ENCODE data around the gene TMEM131L.

Gene TMEM131L

DNA sequence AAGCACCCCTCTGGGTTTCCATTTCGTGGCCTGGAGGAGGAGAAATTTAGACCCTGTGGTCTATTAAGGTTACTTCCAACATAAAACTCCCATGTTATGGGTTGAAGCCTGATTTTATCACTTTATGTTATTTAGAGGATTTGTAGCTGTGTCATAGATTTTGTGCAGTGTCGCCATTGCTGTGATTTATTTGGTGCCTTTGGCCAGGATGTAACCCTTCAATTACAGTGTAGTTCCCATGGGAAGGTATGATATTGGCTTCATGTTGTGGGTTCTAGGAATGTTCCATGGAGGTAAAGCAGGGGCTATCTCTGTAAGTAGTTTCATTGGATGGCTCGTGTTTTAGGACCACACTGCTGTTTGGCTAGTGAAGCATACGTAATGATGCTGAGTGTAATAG lies 58.5 kb downstream of the TMEM131L start:
- no peak overlapping the region for H3K4me2 ChIP-seq (ENCODE audit: low read depth, low read length, poor library complexity, severe bottlenecking)
- peaks cover 78% of the 10 kb centered on the region for H4K20me1 ChIP-seq (ENCODE audit: insufficient read depth, low read length, poor library complexity, severe bottlenecking)
- no peak overlapping the region for H2AFZ ChIP-seq (ENCODE audit: low read length)
- no peaks in the 10 kb centered on the region for H3K9me2 ChIP-seq (replicated peaks; ENCODE audit: low read depth, low read length)
- H3K9me3 ChIP-seq (ENCODE audit: insufficient read depth, low read depth, low read length) = no peaks in the 10 kb centered on the region
- H3F3A ChIP-seq (ENCODE audit: low read depth) = 0 out of 2 replicates have a peak, but pooled peaks cover 7% of the 10 kb centered on the region
- H3K4me3 ChIP-seq (ENCODE audit: low read length, poor library complexity, severe bottlenecking) = no peak overlapping the region
- H3K4me1 ChIP-seq (ENCODE audit: insufficient read depth, low read length, poor library complexity, severe bottlenecking) = peaks cover 70% of the 10 kb centered on the region
- no peak for TF ChIP-seq EZH2phosphoT487 (IDR thresholded peaks at IDR 0.05; ENCODE audit: borderline replicate concordance)
- no peak for TF ChIP-seq CTCF (conservative IDR thresholded peaks at IDR 0.05; ENCODE audit: low read length)
- H3K9ac ChIP-seq (ENCODE audit: low read depth, low read length, poor library complexity, severe bottlenecking) = no peak overlapping the region
- H3K36me3 ChIP-seq (ENCODE audit: insufficient read depth, low read length) = peaks cover 24% of the 10 kb centered on the region
- no peaks in the 10 kb centered on the region for H3K27me3 ChIP-seq (ENCODE audit: insufficient read depth, low read length, poor library complexity, severe bottlenecking)
- peaks cover 100% of the 10 kb centered on the region for H3K79me2 ChIP-seq (ENCODE audit: insufficient read depth, low read length)

- Histone ChIP-seq H2AFZ (ENCODE audit: low read length) (no peak overlapping the region), H3K4me2 (ENCODE audit: low read depth, low read length, poor library complexity, severe bottlenecking) (no peak overlapping the region), H3K79me2 (ENCODE audit: insufficient read depth, low read length) (peaks cover 100% of the 10 kb centered on the region), H3F3A (ENCODE audit: low read depth) (0 out of 2 replicates have a peak, but pooled peaks cover 4% of the 10 kb centered on the region), H3K9ac (ENCODE audit: low read depth, low read length, poor library complexity, severe bottlenecking) (no peak overlapping the region), H3K4me1 (ENCODE audit: insufficient read depth, low read length, poor library complexity, severe bottlenecking) (peaks cover 61% of the 10 kb centered on the region), H3K27me3 (ENCODE audit: insufficient read depth, low read length, poor library complexity, severe bottlenecking) (no peaks in the 10 kb centered on the region), H3K9me3 (ENCODE audit: insufficient read depth, low read depth, low read length) (no peaks in the 10 kb centered on the region), H4K20me1 (ENCODE audit: insufficient read depth, low read length, poor library complexity, severe bottlenecking) (peaks cover 86% of the 10 kb centered on the region), H3K36me3 (ENCODE audit: insufficient read depth, low read length) (peaks cover 23% of the 10 kb centered on the region), H3K4me3 (ENCODE audit: low read length, poor library complexity, severe bottlenecking) (no peak overlapping the region), H3K9me2 (replicated peaks; ENCODE audit: low read depth, low read length) (no peaks in the 10 kb centered on the region)
- no peak for TF ChIP-seq EZH2phosphoT487 (IDR thresholded peaks at IDR 0.05; ENCODE audit: borderline replicate concordance)
Observed at GRCh38 chr4:153527690-153528089, 61.5 kb downstream of the TMEM131L start.

DNA sequence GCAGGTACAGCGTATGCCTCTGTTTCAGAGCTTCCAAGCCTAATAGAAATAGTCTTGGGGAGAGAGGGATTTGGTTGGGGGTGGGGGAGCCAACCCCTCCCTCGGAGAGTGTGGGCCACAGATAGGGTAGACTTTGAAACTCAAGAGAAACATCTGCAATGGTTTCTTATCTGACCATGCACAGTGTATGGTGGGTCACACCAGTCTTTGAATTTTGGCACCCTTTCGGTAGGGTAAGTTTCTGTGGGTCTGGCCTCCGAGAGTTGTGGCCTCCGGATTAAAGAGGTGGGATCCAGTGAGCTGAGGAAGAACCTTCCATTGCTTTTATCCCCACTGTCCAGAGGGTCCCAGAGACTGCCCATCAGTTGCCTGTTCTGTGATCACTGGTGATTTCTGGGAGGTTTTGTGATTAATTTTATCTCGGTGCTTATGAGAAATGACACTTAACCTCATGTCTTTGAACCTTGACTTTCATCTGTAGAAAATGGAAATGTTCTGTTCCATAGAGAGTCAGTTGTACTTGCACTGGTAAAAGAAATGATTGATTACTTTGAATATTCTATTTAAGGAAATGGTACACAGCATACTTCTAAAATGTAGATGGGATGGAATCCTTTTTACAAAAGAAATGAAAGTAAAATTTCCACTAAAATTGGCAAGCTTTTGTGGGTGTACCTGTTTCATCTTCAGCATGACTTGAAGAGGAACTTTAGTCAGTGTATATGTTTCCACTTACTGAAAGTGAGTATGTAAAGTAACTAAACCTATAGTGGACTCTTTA lies 62.7 kb downstream of the TMEM131L start:
- peaks cover 100% of the 10 kb centered on the region for H3K79me2 ChIP-seq (ENCODE audit: insufficient read depth, low read length)
- H4K20me1 ChIP-seq (ENCODE audit: insufficient read depth, low read length, poor library complexity, severe bottlenecking) = peaks cover 85% of the 10 kb centered on the region
- no peak overlapping the region for H2AFZ ChIP-seq (ENCODE audit: low read length)
- peak overlapping the region; percentile 73 for H3K4me2 ChIP-seq (ENCODE audit: low read depth, low read length, poor library complexity, severe bottlenecking)
- no peak for TF ChIP-seq EZH2phosphoT487 (IDR thresholded peaks at IDR 0.05; ENCODE audit: borderline replicate concordance)
- no peak for TF ChIP-seq CTCF (conservative IDR thresholded peaks at IDR 0.05; ENCODE audit: low read length)
- H3K36me3 ChIP-seq (ENCODE audit: insufficient read depth, low read length) = peaks cover 31% of the 10 kb centered on the region
- no peaks in the 10 kb centered on the region for H3K27me3 ChIP-seq (ENCODE audit: insufficient read depth, low read length, poor library complexity, severe bottlenecking)
- peak overlapping the region; percentile 24 for H3K9ac ChIP-seq (ENCODE audit: low read depth, low read length, poor library complexity, severe bottlenecking)
- H3K4me1 ChIP-seq (ENCODE audit: insufficient read depth, low read length, poor library complexity, severe bottlenecking) = peaks cover 49% of the 10 kb centered on the region
- no peaks in the 10 kb centered on the region for H3F3A ChIP-seq (ENCODE audit: low read depth)
- H3K4me3 ChIP-seq (ENCODE audit: low read length, poor library complexity, severe bottlenecking) = no peak overlapping the region
- no peaks in the 10 kb centered on the region for H3K9me3 ChIP-seq (ENCODE audit: insufficient read depth, low read depth, low read length)
- H3K9me2 ChIP-seq (replicated peaks; ENCODE audit: low read depth, low read length) = no peaks in the 10 kb centered on the region
